GM19193 (cell line): ENCODE data around the gene CNTN4.

ENCODE experiments used
- POLR2A ChIP-seq: IDR thresholded peaks from 4 replicates; pipeline ENCODE4 v1.6.1; 2011; ENCODE audit not compliant: insufficient read depth, insufficient read length; ENCODE audit errors: extremely low read depth

The CNTN4 gene

DNA sequence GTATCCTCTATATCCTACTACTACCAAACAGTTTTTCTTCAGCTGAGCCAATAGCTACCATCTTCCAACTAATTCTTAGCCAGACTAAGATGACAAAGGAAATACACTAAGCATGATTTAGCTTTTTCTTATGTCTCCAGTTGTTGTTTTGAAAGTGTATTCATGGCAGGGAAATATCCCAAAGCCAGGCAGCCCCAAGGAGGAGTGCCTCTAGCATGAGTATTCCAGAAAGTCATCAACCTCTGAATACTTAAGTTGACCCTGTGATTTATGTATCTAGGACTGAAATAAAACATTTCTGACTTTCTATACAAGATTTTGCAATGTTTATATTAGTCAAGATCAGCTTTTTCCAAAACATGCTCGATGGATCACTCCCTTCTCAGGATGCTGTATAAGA, 562.4 kb downstream of the CNTN4 start:
- no peak for TF ChIP-seq POLR2A

DNA sequence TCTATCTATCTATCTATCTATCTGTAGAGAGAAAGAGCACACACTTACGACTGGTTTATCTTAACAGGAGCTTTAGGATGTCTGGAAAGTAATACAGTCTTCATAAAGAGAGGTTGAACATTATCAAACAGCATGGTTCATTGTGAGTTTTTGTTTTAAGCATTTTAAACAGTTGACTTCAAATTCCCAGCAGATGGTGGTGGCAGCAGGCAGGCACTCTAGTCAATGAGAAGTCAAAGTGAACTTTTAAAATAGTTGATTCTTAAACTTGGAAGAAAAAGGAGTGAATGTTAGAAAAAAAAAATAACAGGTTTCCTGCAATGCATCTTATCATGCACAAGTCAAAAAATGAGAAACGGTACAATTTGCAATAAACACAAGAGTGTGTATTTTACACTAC, 578.8 kb downstream of the CNTN4 start:
- TF ChIP-seq POLR2A: no peak

DNA sequence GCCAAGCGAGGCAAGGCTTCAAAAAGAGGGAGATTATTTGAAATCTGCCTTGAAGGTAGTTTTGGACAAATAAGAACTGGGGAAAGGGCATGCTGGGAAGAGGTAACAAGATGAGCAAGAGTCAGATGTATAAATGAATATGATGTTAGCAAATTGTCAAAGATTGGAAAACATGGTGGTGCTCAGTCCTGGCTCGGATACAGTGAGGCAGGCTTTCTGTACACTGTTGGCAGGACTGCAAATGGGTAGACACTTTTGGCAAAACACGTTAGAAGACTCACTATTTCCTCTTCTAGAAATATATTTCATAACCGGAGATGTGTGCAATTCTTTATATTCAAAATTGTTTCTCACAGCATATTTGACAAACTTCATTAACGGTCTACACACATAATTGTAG, 581.6 kb downstream of the CNTN4 start:
- no peak for TF ChIP-seq POLR2A

DNA sequence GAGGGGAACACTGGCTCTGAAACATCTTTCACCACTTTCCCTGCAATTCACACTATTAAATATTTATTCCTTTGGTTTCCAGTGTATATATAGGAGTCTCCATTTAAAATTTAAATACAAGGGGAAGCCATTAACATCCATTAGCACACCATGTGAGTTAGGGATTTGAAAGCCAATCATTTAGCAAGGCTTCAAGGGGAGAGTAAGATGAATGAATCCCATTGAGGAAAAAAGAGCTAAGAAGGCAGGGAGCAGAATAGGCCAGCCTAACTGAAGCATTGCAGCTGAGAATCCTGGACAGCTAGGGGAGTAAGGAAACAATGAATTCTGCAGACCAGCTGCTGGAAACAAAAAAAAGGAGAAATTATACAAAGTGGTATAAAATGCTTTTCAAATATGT, 585.4 kb downstream of the CNTN4 start:
- no peak for TF ChIP-seq POLR2A

DNA sequence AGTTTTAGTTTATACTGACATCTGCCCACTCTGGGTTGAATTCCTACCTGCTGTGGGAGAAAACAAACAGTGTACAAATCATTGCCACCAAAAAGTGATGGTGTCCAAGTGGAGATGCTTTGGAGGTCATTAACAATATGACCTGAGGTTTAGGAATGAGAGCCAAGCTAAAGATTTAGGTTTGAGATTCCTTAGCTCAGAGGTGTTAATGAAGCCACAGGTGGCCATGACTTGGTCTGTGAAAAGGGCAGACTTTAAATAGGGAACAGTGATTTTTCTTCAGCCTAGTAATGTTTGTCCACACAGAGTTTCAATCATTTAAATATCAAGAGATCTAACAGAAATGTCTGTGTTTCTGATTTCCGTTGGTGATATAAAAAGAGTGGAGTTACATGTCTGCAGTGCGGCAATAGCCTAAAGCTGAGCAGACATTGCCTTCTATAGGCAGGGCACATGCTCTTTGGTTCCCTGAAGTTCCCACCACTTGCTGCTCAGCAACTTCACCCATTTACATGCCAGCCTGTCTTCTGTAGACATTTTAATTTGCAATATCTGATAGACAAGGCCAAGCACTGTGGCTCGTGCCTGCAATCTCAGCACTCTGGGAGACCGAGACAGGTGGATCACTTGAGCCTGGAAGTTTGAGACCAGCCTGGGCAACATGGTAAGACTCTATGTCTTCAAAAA, 588.3 kb downstream of the CNTN4 start:
- no peak for TF ChIP-seq POLR2A

DNA sequence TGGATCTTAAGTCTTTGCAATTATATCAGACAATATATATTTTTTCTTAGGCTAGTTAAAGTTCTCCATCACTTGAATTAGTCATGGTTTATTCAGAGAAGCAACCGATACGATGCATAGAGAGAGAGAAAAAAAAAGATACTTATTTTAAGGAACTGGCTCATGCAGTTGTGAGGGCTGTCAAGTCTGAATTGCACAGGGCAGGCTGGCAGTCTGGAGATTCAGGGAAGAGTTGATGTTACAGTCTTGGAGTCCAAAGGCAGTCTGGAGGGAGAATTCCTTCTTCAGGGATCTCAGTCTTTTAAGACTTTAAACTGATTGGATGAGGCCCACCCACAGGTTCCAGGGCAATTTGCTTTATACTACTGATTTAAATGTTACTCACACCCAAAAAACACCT, 598.9 kb downstream of the CNTN4 start:
- TF ChIP-seq POLR2A: no peak

DNA sequence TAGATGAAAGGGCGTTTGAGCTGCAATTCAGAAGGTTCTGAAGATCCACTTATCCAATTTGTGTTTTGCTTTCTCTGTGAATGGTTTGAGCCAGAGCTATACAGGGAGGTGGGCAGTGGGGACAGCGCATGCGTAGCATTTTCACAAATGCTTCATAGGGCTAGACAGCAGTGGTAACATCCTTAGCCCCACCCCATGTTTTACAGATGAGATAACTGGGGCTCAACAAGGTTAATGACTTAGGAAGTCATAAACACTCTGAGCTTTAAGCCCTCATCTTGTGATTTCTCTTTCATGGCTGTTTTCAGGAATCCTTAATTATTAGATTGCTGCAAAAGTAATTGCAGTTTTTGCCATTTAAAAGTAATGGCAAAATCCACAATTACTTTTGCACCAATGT, 602.8 kb downstream of the CNTN4 start:
- TF ChIP-seq POLR2A: no peak

DNA sequence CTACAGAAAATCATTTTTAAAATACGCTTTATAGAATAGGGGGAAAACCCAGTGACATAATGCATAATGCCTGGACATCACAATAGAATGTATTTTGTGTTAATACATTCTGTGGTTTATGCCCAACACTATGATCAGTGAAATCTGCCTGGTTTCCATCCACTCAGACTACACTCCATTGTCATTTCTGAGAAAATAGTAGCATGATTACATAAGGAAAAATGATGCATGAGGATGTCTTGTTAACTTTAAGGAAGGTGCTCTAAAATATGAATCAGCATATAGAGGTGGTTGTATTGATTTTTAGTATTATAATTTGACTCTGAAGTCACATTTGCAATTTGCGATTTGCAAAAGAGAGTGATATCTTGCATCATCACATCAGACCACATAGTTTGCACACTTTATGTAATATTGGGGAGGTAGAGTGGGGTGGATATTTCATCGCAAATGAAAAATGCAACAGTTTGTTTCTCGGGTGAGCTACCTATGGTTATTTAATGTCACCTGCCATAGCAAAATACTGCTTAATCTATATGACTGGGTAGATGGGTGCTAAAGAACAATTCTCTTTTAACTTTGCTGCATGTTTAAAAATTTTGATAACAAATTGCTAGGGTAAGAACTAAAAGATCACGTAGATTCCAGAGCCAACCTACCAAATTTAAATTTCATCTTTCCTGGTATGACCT, 607.6 kb downstream of the CNTN4 start:
- no peak for TF ChIP-seq POLR2A

DNA sequence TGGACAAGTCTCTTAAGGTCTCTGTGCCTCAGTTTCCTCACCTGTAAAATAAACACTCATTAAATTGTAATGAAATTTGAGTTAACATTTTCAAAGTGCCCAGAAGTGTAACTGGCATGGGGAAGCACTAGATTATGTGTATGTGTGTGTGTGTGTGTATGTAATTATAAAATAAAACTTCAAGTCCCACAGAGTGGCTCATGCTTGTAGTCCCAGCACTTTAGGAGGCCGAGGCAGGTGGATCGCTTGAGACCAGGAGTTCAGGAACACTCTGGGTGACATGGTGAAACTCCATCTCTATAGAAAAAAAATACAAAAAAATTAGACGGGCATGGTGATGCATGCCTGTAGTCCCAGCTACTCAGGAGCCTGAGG, 608.2 kb downstream of the CNTN4 start:
- no peak for TF ChIP-seq POLR2A

DNA sequence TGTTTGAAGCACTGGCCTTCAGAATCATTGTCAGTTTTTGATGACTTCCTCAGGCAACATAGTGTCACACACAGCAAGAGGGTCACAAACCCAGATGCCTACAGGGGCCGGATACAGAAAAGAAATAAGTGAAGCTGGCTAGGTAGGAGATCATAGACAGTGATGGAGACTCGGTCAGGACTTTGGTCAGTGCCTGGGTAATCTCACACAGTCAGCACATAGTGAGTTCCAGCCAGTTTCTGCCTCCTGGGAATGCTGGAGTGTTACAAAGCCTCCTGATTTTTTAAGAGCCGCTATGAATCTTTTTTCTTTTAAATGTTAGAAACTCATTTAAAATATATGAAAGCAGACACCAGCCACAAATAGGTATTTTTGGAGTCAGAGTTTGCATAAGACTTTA, 612.4 kb downstream of the CNTN4 start:
- TF ChIP-seq POLR2A: no peak

DNA sequence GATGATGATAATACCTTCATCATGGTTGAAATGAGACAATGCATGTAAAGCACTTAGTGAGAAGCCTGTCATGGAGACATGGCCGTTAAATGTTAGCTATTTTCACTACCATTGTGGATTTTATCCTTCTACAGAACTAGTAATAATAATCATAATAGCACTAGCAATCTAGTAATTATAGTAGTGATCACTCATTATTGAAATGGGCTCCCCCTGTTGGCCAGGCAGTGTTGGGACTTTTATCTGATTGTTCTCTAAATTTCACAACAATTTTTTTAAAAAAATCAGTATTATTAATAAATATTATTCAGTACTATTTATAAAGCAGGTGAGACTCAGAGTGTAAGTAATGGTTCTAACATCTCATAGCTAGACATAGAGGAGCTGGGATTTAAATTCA, 615.3 kb downstream of the CNTN4 start:
- no peak for TF ChIP-seq POLR2A

DNA sequence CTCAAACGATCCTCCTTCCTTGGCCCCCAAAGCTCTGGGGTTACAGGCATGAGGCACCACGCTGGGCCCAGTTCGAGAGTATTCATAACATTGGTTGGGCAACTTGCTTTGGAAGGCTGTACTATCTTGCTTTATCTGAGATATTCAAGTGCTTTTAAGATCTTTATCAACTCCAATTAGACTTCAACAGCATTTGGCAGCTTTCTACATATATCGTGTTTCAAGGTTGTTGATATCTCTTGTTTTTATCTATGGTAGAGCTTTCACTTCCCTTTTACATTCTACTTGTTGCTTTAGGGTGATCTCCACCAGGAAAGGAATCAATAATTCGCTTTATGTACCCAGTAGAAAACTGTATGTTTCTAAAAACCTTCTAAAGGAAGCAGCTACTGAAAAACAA, 616.2 kb downstream of the CNTN4 start:
- no peak for TF ChIP-seq POLR2A

DNA sequence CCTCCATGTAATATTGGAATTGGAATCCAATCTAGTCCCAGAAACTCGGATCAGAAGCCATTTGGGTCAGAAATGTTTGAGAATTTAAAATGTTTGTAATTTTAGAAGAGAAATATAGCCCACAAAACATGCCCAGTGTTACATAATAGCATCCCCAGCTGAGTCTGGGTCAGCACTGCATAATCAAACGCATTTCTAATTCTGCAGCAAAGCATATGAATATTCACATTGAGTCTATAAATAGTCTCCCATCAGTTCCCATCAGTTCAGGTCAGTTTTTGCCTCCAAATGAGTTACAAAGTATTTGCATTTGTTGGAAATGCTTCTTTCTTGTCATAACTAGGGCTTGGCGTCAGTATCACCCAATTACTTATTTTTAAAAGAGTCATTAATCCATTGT, 628.4 kb downstream of the CNTN4 start:
- no peak for TF ChIP-seq POLR2A

DNA sequence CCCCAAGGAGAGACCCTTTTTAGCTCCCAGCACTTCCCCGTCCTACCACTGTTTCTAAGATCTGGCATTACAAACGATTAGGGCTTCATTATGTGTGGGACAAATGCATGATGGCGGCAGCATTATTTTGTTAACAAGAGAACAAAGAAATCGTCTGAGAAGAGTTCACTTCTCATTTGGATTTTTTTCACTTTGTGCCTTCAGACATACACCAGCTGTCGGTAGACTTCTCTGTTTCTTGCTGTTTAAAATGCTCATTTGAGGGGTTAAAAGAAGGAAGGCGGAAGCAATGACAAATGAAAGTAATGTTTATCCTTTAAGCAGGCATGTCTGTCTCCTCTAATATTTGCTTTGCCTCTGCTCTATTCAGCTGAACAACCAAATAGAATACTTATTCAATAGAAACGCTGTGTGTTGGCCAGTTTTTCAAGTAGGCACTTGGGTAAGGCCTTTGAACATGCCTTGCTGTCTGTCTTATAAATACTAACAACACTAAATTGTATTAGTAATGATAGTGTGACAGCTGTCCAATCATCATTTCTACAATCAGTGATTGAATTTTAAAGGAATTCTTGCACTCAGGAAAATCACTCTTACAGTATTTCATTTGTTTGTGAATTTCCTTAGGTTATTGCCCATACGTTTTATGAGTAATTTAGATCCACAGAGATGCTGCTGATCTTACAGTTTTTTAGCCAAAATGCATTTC, 629.1 kb downstream of the CNTN4 start:
- TF ChIP-seq POLR2A: no peak

DNA sequence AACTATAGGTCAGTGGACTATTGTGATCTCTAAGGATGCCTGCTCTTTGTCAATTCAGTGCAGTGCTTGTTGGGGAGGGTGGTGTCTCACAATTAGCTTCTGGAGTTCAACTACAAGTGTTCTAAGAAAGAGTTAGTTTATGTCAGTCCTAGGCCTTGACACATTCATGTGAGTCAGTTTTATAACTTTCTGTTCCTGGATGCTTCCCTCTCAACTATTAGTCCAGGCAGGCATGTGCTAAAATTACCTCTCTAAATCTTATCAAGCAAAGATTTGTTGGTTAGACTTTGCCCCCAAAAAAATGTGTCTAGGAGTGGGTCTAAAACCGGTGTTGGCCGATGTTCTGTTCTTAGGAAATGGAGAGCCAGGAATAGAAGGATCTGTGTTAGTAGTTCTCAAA, 633.2 kb downstream of the CNTN4 start:
- TF ChIP-seq POLR2A: no peak

DNA sequence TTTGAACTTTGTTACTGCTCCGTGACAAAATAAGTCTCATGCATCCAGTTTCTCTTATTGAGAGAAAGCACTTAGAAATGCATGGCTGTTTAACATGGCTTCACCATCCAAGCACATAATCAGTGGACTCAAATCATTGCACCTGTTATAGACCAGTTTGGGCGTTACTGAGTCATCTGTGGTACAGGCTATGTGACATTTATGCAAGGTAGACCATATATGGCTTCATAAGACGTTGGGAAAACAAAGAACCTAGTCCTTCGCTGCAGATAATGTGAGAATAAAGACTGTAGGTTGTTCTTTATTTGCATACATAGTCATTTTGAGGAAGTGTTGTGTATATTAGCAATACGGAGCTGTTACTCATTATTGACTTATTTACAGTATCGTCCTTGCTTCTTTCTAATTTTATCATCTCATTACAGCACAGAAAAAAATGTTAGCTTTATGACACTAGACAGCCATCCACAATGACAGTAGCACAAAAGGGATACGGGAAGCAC, 636.8 kb downstream of the CNTN4 start:
- no peak for TF ChIP-seq POLR2A
